HG03196 (cell line): Measurements from ENCODE around the gene NIPAL4.
"Not testable (repeated sequence)": the region's sequence is repeated elsewhere in the genome, so short reads cannot be mapped to it uniquely, and the experiment has no call there.

Experiments
- ATAC-seq: cut with Tn5 transposase; IDR thresholded peaks from one replicate; pipeline ENCODE4 v1.9.1; 2021; ENCODE audit not compliant: unreplicated experiment

Gene NIPAL4

DNA sequence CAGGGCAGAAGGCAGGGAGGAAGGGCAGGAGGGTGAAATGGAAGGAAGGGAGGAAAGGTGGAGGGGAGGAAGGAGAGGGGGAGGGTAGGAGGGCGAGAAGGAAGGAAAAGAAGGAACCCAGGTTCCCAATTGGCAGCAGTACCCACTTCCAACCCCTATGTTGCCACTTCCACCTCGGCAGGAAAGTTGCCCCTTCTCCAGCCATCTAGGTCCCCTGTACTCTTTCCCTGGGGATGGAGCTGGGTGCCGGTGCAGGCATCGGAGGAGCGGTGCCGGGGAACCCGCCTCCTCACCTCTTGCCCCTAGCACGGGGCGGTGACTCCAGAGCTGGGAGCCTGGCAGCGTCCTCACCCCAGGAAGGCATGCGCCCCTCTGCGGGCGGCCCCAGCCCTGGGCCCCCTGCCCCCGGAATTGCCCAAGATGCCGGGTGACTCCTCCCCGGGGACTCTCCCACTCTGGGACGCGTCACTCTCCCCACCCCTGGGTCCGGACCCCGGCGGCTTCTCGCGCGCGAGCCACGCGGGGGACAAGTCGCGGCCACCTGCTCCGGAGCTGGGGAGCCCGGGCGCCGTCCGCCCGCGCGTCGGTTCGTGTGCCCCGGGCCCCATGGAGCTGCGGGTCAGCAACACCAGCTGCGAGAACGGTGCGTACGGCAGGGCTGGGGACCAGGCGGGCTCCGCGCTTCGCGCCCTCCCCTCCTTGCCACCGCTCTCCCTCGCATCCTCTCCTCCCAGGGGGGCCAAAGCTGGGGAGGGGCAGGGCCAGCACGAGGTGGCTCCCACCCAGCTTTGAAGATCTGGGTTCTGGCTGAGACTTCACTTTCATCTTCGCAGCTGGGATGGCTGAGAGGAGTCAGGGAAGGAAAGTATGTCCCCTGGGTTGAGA, at the start of gene NIPAL4:
NIPAL4 (plus strand) TSS at position 499 of the 885 bp plus-strand sequence; CDS start at position 607, 108 bp downstream.
- ATAC-seq: no peak

DNA sequence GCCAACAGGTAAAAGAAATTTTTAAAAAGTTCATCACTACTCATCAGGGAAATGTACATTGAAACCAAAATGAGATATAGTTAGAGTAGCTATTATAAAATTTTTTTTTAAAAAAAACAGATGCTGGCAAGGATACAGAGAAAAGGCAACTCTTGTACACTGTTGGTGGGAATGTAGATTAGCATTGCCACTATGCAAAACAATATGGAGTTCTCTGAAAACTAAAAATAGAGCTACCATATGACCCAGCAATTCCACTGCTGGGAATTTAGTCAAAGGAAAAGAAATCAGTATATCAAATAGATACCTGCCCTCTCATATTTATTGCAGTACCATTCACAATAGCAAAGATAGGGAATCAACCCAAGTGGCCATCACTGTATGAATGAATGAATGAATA, 44.2 kb upstream of the NIPAL4 start:
- no peak for ATAC-seq

DNA sequence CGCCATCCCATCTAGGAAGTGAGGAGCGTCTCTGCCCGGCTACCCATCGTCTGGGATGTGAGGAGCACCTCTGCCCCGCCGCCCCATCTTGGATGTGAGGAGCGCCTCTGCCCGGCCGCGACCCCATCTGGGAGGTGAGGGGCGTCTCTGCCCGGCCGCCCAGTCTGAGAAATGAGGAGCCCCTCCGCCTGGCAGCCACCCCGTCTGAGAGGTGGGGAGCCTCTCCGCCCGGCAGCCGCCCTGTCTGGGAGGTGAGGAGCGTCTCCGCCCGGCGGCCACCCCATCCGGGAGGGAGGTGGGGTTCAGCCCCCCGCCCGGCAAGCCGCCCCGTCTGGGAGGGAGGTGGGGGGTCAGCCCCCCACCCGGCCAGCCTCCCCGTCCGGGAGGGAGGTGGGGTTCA, 40.5 kb upstream of the NIPAL4 start:
- not testable (repeated sequence) for ATAC-seq

DNA sequence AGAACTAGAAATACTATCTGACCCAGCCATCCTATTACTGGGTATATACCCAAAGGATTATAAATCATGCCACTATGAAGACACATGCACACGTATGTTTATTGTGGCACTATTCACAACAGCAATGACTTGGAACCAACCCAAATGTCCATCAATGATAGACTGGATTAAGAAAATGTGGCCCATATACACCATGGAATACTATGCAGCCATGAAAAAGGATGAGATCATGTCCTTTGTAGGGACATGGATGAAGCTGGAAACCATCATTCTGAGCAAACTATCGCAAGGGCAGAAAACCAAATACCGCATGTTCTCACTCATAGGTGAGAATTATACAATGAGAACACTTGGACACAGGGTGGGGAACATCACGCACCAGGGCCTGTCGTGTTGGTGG, 30.1 kb upstream of the NIPAL4 start:
- ATAC-seq: not testable (repeated sequence)

DNA sequence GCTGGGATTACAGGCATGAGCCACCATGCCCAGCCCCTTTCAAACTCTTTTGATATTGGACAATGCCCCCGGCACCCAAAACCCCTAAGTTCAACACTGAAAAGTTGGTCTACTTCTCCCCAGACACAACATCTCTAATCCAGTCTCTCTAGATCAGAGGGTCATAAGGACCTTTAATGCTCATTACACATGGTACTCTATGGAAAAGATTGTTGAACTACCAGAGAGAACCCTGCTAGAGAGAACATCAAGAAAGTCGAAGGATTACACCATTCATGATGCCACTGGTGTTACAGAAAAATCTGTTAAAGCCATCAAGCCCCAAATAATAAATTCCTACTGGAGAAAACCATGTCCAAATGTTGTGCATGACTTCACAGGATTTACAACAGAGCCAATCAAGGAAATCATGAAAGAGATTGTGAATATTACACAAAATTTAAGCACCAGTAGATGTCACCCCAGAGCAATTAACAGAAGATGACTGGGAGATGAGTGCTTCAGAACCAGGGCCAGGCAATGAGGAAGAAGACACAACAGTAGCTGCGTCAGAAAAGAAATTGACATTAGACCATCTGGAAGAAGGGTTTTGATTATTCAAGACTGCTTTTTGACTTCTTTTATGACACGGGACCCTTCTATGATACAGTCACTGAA, 28.3 kb upstream of the NIPAL4 start:
- peak; percentile 53 for ATAC-seq

DNA sequence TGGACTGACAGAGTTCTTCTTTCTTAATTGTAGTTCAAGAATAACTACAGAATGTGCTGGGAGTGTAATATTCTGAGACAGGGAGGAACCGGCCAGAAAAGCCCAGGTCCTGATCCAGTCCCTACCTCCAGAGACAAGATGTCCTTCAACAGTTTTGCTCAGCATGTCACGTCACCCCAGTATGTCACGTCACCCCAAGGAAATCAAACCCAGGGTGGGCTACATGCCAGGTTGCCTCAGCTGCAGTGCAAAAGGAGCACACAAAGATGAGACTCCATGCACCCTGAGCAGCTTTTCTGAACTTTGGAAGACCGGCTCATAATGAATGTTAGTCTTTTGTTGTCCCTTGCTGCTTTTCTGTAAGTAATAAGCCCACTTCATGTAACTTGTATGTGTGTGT, 25.9 kb upstream of the NIPAL4 start:
- ATAC-seq: no peak

DNA sequence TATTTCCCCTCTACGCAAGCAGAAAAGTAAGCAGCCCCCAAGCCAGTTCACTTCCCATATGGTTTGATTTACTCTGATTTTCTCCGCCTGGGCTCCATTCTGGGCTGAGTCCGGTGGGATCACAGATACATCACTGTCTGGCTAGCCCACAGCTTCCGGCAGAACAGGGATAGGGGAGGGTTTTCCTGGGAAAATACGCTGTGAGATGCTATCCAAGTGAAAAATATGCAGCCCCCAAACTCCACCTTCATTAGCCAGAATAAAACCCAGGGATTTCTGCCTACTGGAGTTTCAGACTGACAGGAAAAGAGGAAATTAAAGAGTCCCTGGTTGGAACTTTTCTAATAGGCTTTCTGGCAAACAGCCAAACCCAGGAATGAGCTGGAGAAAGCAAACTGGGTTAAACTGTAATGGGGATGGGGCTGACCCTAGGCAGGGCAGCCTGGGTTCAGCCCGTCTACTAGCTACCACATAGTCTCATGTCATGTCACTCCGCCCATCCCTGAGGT, 16.9 kb upstream of the NIPAL4 start:
- no peak for ATAC-seq

DNA sequence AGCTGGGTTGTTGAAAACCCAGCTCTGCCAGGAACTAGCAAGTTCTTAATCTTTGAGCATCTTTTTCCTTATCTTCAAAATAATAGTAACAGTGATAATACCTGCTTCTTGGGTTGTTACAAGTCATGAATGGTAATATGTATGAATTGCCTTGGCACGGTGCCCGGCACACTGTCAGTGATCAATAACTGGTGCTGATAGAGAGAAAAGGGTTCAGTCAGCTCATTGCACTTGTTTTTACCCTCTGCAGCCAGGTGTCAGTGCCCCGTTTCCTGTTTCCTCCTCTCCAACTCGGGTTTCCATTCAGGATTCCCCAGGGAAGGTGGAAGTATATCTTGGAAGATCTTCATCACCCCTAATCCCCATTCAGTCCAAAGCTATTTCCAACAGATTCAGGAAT, 15.8 kb upstream of the NIPAL4 start:
- ATAC-seq: no peak

DNA sequence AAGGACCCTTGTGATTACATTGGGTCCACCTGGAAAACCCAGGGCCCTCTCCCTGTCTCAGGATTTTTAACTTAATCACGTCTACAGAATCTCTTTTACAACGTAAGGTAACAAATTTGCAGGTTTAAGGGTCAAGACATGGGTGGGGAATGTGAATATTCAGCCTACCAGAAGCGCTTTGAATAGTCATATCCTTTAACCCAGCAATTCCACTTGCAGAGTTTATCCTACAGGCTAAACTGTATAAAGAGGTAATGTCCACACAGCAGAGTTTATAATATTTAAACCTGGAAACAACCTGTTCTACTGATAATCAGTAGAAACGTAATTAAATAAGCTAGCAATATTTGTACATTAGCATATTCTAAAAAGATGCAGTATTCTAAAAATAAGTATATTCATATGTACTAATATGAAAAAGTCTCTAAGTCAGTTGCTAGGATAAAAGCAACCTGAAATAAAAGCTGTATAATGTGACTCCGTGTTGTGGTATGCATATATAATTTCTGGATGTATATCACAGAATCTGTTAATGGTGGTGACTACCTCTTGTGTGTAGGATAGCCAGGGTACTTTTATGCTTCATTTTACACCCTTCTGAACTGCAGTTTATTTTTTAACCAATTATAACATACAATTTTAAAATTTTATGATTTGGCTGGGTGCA, 14.1 kb upstream of the NIPAL4 start:
- ATAC-seq: no peak

DNA sequence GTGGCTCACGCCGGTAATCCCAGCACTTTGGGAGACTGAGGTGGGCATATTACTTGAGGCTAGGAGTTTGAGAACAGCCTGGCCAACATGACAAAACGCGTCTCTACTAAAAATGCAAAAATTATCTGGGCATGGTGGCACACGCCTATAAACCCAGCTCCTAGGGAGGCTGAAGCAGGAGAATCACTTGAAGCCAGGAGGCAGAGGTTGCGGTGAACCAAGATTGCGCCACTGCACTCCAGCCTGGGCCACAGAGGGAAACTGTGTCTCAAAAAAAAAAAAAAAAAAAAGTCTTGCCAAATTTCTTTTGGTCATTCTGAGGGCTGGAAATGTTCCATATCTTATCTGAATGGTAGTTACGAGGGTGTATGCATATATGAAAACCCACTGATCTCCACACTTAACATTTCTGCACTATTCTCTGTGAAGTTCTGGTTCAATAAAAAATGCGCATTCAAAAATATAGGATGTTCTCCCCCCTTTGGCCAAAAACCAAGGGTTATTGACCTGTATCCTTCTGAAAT, 13.5 kb upstream of the NIPAL4 start:
- ATAC-seq: no peak

DNA sequence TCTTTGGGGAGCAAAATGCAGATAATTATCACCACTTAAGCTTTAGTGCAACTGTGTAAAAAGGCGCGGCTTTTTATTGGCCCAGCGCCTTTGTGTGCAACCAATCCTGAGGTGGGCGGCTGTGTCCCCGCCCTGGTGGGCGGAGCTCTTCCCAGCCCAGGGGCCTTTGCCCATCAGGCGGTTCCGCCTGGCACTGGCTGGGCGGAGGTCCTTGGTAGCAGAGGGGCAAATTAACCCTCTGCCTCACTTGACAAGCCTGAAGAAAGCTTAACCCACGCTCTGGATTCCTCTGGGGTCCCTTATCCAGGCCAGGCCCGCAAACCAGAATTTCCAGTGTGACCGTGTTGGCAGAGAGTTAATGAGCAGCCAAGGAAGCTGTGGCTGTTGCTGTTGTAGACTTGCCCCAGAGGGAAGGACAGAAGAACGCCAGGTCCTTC, 12.8 kb upstream of the NIPAL4 start:
- no peak for ATAC-seq

DNA sequence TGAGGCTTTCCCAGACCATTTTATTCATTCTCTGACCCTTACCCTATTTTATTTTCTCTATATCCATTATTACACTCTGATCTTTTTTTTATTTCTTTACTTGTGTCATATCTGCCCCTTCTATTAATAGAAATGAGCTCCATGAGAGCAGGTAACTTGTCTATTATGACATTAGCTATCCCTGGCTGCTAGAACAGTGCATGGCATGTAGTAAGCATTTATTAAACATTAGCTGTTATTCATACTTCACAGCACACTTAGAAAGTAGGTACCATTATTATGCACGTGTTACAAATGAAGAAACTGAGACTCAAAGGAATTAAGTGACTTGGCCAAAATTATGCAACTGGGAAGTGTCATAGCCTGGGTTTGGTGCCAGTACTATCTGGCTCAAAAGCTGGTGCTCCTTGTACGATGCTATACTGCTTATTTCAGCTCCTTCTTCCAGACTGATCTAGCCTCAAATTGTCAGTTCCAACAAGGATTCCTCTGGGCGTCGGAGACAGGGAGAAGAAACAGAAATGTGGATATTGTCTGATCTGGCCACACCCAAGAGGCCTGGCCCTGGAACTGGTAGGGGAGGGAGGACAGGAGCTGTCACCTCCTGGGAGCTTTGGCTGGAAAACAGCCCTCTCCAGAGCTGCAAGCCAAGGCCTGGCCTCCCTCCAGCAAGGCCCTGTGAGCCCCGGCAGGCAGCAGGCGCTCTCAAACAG, 10.8 kb upstream of the NIPAL4 start:
- no peak for ATAC-seq

DNA sequence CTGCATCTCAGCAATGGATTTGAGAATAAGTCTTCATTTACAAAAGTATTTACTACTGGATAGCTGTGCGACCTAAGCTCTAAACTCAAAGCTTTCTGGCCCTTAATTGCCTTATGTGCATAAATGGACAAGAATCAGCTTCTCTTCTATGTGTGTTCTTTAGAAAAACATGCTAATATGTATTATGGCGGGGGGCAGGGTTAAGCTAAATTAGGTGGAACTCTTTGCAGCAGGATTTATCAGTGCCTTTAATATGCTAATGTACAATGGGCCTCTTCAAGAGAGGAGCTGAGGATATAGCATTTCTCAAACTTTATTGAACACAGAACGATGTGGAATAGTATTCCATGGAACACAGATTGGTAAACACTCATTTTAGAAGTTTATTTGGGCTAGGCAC, 10.0 kb upstream of the NIPAL4 start:
- no peak for ATAC-seq

DNA sequence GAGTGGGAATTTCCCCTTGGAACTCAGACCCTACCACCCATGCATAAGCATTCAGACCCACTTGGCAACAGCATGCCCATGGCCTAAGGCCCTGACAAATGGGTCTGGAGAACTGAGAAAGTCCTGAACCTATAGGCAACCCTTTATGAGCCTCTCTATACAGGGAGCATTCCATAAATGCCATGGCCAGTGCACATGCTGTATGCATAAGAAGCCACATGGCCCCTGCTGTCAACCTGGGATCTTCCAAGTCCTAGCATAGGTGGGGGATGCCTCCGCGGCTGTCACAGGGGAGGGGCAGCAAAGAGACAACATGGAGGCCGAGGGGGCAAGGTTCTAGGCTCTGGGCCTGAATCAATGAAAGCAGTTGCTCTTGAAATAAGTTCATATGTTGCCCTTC, 8.2 kb upstream of the NIPAL4 start:
- ATAC-seq: no peak

DNA sequence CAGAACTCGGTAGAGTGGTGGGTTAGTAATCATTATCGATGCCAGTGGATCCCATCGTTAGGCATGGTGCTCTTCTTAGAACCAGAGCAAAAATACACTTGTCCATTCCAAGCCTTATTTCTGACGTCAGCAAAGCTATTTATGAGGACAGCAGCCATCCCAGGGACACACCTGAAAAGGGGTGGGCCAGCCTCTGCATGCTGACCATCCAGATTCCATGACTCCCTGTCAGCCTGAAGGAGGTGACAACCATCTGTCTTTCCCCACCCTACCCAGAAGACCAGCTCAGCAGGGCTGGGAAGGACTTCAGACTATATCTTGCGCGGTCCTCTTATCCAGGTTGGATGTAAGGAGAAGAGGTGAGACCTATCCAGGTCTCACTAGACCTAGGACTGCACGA, 5.7 kb upstream of the NIPAL4 start:
- ATAC-seq: no peak

DNA sequence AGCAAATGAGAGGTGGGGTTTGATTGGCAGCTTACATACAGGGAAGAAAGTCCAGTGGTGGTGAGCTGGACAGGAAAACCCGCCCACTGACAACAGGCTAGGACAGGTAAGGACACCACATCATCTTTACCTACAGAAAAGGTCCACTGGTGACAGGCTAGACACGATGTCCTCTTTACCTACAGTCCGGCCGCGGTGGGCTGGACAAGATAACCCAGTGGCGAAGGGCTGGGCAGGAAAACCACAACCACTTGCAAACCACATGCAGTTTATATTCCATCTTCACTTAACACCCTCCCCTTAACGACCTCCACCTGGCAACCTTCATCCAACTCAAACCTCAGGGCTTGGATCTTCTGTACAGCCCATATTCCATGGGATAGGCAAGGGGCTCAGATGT, 5.0 kb upstream of the NIPAL4 start:
- ATAC-seq: no peak

DNA sequence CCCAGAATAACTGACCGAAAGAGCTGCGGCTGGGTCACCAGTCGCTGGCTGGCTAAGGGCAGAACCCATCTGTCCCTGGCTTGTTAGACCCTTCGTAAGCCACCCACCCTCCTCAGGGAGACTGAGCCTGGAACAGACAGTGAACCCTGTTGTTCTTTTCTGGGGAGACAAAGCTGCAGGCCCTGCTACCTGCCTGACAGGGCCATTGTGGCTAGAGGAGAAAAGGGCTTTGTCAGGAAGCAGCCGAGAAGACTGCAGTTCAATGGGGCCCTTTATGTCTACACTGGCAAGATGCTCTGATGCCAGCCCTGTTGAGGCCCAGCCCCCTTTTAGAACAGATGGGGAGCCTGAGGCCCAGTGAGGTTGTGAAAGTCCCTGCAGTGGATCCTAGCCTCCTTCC, 3.7 kb upstream of the NIPAL4 start:
- ATAC-seq: no peak

DNA sequence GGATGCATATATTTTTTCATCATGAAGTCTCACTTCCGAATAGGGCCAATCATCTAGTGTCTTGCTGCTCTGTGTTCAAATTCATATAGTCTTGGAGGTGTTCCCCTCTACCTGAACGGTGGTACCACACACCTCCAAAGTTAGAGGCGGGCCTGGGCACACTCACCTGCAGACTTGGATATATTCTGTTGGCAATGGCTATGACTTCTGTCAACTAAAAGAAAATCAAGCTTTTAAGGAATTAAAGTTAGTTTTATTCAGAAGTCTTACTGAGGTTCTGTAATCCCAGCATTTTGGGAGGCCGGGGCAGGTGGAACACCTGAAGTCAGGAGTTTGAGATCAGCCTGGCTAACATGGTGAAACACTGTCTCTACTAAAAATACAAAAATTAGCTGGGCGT, 2.6 kb upstream of the NIPAL4 start:
- ATAC-seq: no peak

DNA sequence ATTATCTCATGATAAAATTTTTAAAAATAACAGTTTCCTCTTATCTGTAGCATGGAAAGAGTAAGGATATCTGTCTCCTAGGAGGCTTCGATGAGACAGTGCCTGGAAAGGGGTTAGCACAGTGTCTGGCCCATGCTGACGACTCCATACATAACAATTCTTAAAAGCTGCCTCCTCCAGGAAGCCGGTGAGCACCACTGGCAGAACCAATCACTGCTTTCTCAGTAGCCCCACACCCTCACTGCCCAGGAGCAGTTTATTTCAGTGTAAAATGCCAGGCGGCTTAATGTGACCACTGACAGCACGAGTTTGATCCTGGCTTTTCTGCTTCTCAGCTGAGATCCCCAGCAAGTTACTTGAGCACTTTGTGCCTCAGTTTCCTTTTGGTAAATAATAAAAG, 1.2 kb upstream of the NIPAL4 start:
- ATAC-seq: no peak

DNA sequence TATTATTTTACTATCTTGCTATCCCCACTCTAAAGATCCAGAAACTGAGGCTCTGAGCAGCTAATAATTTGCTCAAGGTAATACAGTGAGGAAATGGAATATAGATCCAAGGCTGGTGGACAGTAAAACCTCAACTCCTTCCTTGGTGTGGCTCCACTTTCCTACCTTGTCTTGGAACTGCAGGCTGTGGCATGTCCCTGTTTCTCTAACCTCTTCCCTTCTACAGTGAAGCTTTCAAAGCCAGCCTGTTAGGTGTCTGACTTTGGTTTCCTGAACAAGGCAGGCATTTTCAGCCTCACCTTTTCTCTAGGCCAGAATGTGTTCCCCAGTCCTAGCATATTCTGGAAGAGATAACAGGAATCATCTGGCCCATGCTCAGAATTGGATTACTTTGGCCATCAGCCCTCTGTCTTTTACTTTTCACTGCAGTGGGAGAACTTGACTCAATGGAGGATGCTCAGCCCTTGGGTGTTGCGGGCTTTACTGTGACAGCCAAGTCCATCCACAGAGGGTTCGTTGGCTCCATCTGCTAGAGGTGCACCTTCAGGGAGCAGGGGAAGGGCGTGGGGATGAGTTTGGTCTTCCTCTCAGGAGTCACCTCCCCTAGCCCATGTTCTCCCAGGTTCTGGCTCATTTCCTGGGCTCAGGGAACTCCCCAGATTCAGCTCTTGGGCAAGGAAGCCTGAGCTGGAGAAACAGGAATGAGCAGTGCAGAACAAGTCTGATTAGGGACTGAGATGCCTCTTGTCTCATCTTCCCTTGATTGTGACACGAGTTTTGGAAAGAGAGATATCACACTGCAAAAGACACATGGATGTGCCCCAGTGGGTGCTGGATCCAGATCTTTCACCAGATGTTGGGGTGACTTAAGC, 1.1 kb downstream of the NIPAL4 start:
- ATAC-seq: no peak
